GM23338 (cell line): Measurements from ENCODE around the gene MAG.
"Not testable (repeated sequence)": the region's sequence is repeated elsewhere in the genome, so short reads cannot be mapped to it uniquely, and the experiment has no call there.

Experiments
- CTCF ChIP-seq, 2 experiments: fragments of 200-600 bp in 1 of 2; sonication (generic) in 1 of 2; conservative IDR thresholded peaks; 2 replicates each; pipeline versions ENCODE4 v1.5.1 to v1.6.1; 2016 to 2017; ENCODE audit warnings: antibody characterized with exemption in 2 of 2, low read depth in 2 of 2, mild to moderate bottlenecking in 2 of 2, moderate library complexity in 1 of 2
- EZH2 ChIP-seq: fragments of 200-600 bp; sonication (generic); IDR thresholded peaks from one replicate; pipeline ENCODE4 v1.8.0; 2017; ENCODE audit warnings: antibody characterized with exemption, mild to moderate bottlenecking, low read depth; ENCODE audit not compliant: unreplicated experiment
- EZH2phosphoT487 ChIP-seq: fragments of 200-600 bp; sonication (generic); IDR thresholded peaks from one replicate; pipeline ENCODE4 v1.8.1; 2018; ENCODE audit warnings: antibody characterized with exemption; ENCODE audit not compliant: unreplicated experiment
- REST ChIP-seq: IDR thresholded peaks from one replicate; pipeline ENCODE4 v1.6.1; 2018; ENCODE audit warnings: antibody characterized with exemption; ENCODE audit not compliant: unreplicated experiment

GRCh38 chr19:35359395-35359794, 67.4 kb downstream of the MAG start:
- TF ChIP-seq REST; EZH2; CTCF (conservative IDR thresholded peaks at IDR 0.05; ENCODE audit: low read depth in 2 of 2); EZH2phosphoT487: not testable (repeated sequence)
